Esophagus squamous epithelium (tissue), 4 donors: ENCODE measurements around the gene NOS1.

Experiments
- POLR2A ChIP-seq, 4 donors: fragments of 450-650 bp; IDR thresholded peaks; one replicate each; pipeline ENCODE4 v1.6.1; 2017; ENCODE audit warnings: antibody characterized with exemption in 4 of 4, mild to moderate bottlenecking in 4 of 4, moderate library complexity in 3 of 4
- TF ChIP-seq, protein P1 (sequence below), 6 experiments: fragments of 450-650 bp in 4 of 6; fragments of 200-600 bp in 2 of 6; sonication (generic) in 2 of 6; IDR thresholded peaks; one replicate each; pipeline ENCODE4 v1.5.1; 2016 to 2019; ENCODE audit warnings: antibody characterized with exemption in 6 of 6, mild to moderate bottlenecking in 4 of 6, moderate library complexity in 4 of 6

DNA sequence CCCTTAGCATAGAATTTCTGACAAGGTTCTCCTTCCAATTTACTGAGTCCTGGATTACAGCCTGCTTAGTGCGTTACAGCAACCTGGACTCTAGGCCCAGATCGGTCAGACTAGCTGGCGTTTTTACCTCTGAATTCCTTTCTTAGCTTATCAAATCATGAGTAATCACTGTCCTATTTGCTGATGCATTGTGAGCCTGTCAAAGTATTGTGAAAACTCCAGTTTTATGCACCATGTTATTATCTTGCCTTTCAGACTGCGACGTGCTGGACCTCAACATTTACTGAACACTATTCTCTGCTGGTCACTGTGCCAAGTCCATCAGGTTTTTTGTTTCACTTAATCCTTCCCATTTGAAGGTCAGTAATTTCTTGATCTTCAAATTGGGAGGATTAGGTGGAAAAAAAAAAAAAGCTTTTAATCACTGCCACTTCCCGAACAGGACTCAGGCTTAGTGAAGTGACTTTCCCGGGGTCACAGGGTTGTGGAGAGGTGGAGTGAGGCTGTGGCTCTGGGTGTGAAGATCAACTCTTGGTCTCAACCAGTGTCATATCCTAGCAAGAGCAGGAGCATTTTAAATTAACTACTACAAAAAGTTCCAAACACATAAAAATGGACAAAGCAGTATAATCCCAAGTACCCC, 202.4 kb downstream of the NOS1 start:
- TF ChIP-seq POLR2A (IDR thresholded peaks at IDR 0.05): no peak
- TF ChIP-seq, protein P1, sequence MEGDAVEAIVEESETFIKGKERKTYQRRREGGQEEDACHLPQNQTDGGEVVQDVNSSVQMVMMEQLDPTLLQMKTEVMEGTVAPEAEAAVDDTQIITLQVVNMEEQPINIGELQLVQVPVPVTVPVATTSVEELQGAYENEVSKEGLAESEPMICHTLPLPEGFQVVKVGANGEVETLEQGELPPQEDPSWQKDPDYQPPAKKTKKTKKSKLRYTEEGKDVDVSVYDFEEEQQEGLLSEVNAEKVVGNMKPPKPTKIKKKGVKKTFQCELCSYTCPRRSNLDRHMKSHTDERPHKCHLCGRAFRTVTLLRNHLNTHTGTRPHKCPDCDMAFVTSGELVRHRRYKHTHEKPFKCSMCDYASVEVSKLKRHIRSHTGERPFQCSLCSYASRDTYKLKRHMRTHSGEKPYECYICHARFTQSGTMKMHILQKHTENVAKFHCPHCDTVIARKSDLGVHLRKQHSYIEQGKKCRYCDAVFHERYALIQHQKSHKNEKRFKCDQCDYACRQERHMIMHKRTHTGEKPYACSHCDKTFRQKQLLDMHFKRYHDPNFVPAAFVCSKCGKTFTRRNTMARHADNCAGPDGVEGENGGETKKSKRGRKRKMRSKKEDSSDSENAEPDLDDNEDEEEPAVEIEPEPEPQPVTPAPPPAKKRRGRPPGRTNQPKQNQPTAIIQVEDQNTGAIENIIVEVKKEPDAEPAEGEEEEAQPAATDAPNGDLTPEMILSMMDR (IDR thresholded peaks at IDR 0.05): no peak
